C4-2B (cell line): ENCODE results near the gene SEMA3D.

Source experiments
- ZFX ChIP-seq: fragments of 450-650 bp; IDR thresholded peaks from 2 replicates; pipeline ENCODE4 v1.6.1; 2017
- TF ChIP-seq, protein P1 (sequence below): fragments of 450-650 bp; conservative IDR thresholded peaks from 2 replicates; pipeline ENCODE4 v1.5.1; 2017; ENCODE audit warnings: mild to moderate bottlenecking

DNA sequence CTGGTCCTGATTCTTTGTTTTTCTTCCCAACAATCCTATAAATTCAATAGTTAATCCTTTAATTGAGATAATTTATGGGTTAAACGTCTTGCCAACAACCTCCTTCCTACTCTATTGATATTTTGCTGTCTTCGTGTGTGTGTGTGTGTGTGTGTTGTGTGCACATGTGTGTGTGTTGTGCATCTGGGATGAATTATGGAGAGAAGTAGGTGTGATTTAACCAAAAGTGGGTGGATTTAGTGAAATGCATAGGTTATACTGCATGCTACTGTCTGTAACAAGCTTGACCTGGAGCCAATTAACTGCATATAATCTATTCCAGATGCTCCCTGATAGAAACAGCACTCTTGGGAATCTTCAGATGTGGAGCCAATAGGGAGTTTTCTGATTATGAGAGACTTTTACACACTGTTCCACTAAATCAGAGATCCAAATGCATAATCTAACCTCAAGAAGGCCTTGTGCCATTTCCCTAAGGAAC lies 61.2 kb downstream of the SEMA3D start:
- TF ChIP-seq, protein P1, sequence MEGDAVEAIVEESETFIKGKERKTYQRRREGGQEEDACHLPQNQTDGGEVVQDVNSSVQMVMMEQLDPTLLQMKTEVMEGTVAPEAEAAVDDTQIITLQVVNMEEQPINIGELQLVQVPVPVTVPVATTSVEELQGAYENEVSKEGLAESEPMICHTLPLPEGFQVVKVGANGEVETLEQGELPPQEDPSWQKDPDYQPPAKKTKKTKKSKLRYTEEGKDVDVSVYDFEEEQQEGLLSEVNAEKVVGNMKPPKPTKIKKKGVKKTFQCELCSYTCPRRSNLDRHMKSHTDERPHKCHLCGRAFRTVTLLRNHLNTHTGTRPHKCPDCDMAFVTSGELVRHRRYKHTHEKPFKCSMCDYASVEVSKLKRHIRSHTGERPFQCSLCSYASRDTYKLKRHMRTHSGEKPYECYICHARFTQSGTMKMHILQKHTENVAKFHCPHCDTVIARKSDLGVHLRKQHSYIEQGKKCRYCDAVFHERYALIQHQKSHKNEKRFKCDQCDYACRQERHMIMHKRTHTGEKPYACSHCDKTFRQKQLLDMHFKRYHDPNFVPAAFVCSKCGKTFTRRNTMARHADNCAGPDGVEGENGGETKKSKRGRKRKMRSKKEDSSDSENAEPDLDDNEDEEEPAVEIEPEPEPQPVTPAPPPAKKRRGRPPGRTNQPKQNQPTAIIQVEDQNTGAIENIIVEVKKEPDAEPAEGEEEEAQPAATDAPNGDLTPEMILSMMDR, result no peak
- TF ChIP-seq ZFX, result no peak
